Measurements from ENCODE around the gene ATP6V1G1.
A peak's percentile ranks its signal among the peaks of the same experiment; 100 is the strongest.
"Not testable (repeated sequence)": the region's sequence is repeated elsewhere in the genome, so short reads cannot be mapped to it uniquely, and the experiment has no call there.

ATP6V1G1 gene

DNA sequence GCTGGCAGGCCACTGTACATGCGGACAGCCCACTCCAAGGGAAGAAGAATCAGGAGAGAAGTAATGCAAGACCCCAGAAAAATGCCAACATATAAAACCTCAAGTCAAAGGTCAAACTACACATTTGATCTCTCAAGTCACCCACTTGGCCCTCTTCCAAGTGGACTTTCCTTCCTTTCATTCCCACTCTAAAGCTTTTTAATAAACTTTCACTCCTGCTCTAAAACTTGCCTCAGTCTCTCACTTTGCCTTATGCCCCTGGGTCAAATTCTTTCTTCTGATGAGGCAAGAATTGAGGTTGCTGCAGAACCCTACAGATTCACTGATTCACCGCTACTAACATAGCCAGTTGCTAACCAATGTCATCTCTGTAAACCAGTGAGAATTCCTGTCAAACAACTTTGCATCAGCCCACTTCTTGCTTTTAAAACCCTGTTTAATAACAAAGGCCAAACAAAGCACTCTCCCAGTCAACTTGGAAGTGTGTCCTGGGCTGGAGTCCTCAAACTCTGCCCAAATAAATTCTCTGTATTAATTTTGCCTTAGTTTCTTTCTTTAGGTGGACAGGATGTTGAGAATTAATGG is 6.9 kb upstream of the ATP6V1G1 start:
- no peak for DNase-seq (ENCODE audit: low spot score)

DNA sequence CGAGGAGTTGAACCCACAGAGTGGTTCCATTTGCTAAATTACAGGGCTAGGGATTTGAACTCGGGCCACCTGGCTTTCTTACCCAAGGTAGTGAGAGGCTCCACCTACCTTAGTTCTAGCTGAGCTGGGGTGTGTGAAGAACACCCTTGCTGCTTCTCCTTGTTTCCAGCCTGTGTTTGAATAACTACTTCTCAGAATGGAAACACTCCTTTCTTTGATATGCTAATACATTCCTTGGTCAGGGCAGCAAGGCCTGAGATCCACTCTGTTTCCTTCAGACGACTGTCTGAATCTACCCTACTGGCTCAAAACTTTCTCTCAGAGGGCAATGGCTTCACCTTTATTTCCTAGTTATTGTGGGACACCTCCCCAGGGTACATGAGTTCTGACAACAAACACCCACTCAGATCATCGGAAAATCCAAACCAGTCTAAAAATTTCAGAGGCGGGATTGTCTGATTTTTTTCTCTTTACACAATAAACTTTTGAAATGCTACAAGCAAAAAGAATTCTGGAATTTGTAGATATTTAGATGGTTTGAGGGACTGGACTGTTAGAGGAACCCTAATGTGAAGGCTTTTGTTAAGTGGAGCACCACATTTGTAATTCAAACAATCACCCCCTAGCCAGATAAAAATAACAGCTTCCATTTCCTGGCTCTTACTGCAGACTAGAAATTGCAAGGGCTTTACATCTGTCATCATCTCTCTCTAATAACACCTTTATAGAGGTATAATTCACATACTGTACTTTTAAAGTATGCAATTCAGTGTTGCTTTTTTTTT is 4.0 kb upstream of the ATP6V1G1 start:
- no peak for DNase-seq (ENCODE audit: low spot score)

DNA sequence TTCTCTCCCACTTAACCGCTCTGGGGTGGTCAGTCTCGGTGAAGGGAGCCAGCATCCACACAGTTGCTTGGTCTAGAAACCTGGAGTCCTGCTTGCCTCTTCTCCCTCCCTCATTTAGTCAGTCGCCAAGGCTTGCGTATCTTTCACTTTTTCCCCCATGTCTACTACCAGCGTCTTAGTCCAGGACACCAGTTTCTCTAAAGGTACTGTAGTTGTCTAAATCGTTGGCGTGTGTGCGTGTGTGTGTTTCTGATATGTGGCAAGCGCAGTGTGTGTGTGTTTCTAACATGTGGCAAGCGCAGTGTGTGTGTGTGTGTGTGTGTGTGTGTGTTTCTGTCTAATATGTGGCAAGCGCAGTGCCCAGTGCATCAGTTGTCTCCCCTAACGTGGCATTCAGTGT is 641 bp downstream of the ATP6V1G1 start:
- DNase-seq (ENCODE audit: low spot score) = no peak

DNA sequence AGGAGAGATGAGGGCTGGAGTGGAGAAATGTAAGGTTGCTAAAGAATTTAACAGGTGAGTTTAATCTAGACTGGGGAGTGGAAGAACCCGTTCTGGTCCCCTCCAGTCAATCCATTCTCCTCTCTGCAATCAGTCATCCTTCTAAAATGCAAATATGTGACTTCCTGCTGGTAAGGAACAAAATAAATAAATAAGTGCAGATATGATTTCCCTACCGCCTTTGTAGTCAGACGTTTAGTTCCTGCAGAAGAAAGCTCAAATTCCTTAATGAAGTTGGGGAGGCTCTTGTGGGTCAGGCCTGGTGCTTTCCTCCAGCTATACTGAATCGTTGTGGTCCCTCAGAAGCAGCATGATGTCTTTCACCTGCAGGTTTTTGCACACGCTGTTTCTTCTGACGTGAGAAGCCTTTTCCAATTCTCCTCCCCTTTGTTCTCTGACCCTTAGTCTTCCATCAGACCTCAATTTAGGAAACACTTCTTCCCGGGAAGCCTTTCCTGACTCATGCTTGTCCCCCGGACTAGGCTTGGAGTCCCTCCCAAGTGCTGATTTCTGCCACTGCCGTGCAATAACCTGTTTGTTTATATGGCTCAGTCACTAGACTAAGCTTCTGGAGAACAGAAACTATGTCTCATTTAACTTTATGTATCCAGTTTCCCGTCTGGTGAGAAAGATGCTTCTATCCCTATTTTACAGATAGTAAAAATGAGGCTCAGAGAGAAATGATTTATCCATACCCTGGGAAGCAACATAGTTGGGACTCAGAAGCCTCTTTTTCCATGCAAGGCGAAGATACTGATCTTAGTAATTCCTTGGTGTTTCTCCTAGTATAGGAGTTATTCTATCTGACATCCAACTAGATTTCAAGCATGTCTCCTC is 1.3 kb downstream of the ATP6V1G1 start:
- DNase-seq (ENCODE audit: low spot score) = no peak

DNA sequence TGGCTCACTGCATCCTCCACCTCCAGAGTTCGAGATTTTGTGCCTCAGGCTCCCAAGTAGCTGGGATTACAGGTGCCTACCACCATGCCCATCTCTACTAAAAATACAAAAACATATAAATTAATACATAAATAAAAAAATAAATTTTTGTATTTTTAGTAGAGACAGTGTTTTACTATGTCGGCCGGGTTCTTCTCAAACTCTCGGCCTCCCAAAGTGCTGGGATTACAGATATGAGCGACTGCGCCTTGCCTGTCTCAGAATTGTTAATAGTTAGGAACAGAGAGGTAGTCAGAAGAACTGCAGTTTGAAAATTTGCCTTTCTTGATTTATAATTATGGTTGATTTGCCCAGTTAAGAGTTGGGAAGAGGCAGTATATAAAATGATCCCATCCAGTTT is 2.8 kb downstream of the ATP6V1G1 start:
- no peak for DNase-seq (ENCODE audit: low spot score)

DNA sequence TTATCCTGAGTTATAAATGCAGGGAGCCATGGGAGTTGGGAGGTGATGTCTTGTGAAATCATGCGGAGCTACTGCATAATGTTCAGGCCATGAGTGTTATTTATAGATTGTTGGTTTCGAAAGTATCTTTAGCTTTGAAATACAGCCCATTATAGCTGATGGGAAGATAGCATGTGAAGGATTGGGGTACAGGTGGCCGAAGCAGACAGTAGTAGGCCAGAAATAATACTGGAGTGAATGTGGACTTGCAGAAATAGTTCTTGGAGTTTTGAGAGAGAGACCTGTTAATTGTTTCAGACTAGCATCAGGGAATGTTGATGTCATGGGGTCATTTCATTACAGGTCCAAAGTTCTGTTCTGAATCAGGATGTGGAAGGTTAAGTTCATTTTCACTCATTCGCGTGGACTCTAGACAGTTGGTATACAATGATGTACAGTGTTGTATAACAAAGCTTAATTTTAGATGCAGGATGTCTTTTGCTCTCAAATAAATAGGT is 3.8 kb downstream of the ATP6V1G1 start:
- DNase-seq (ENCODE audit: low spot score) = no peak

DNA sequence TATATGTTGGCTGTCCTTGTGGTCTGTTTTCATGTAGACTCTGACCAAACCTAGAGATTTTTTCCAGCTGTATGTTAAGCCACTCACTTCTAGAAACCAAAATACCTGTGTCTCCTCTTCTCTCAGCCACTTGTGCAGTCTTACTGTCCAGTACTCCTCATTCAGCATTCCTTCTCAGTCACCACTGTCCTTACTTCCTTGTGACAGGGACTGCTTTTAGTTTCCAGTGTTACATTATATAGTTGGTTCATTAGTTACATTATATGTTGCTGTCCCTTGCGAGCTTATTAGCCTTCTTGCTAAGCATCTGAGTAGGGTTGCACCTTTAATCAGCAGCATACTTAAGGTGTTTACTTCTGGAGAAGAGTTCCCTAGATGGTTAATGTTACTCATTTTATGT is 4.3 kb downstream of the ATP6V1G1 start:
- DNase-seq (ENCODE audit: low spot score) = no peak

DNA sequence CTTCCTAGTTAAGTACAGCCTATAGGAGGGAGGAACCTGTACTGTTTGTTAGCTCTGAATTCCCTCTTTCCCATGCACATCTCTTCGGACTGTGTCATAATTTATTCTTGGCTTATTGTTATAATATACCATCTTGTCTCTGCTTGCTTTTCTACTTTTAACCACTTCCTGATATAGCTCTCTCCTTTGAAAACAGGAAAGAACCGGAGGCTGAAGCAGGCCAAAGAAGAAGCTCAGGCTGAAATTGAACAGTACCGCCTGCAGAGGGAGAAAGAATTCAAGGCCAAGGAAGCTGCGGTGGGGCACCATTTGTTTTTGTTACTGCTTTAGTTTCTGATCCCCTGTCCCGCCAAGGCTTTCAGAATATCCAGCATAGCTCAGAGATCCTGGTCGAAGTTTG is 4.8 kb downstream of the ATP6V1G1 start:
- DNase-seq (ENCODE audit: low spot score) = no peak

DNA sequence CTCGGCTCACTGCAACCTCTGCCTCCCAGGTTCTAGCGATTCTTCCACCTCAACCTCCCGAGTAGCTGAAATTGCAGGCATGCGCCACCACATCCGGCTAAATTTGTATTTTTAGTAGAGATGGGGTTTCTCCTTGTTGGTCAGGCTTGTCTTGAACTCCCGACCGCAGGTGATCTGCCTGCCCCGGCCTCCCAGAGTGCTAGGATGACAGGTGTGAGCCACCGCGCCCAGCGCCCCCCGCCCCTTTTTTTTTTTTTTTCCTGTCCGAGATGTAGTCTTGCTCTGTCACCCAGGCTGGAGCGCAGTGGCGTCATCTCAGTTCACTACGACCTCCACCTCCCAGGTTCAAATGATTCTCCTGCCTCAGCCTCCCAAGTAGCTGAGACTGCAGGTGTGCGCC is 6.6 kb downstream of the ATP6V1G1 start:
- no peak for DNase-seq (ENCODE audit: low spot score)

DNA sequence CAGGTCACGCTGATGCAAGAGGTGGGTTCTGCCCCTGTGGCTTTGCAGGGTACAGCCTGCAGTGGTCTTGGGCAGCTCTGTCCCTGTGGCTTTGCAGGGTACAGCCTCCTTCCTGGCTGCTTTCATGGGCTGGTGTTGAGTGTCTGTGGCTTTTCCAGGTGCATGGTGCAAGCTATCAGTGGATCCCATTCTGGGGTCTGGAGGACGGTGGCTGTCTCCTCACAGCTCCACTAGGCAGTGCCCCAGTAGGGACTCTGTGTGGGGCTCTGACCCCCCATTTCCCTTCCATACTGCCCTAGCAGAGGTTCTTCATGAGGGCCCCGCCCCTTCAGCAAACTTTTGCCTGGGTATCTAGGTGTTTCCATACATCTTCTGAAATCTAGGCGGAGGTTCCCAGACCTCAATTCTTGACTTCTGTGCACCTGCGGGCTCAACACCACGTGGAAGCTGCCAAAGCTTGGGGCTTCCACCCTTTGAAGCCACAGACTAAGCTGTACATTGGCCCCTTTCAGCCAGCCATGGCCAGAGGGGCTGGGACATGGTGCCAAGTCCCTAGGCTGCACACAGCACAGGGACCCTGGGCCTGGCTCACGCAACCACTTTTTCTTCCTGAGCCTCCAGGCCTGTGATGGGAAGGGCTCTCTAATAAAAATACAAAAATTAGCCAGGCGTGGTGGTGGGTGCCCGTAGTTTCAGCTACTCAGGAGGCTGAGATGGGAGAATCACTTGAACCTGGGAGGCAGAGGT is 13.1 kb downstream of the ATP6V1G1 start:
- DNase-seq (ENCODE audit: low spot score) = not testable (repeated sequence)

DNA sequence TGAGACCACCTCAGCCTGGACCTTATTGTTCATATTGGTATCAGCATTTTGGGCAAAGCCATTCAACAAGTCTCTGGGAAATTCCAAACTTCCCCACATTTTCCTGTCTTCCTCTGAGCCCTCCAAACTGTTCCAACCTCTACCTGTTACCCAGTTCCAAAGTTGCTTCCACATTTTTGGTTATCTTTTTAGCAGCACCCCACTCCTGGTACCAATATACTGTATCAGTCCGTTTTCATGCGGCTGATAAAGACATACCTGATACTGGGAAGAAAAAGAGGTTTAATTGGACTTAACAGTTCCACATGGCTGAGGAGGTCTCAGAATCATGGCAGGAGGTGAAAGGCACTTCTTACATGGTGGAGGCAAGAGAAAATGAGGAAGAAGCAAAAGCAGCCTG is 14.2 kb downstream of the ATP6V1G1 start:
- not testable (repeated sequence) for DNase-seq (ENCODE audit: low spot score)

DNA sequence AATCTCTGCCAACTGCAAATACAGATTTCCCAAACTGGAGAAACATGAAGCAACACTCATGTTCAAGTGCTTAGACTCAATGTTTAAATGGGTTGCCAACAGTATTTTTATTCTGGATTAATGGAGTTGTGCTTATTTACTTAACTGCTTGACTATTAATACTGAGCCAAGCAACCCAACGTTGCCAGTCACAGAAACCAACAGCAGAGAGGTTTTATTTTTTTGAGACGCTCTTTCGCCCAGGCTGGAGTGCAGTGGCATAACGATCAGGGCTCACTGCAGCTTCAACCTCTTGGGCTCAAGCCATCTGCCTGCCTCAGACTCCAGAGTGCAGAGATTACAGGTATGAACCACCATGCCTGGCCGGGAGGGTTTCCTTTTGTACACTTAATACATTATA is 15.1 kb downstream of the ATP6V1G1 start:
- no peak for DNase-seq (ENCODE audit: low spot score)

DNA sequence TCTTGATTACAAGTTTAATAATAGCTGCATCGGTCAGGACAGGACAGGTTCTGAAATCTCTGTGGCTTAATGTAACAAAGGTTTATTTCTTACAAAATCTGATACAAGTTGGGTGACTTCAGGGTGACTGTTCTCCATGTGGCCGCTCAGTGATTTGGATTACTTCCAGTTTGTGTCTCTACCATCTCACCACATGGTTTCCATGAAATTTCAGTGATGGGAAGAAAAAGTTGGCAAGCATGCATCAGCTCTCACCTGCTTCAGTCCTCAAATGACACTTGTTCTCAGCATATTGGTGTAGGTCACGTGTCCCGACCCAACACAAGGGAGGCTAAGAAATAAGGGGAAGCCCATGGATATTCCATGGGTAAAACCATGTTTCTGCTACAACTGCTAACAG is 15.7 kb downstream of the ATP6V1G1 start:
- DNase-seq (ENCODE audit: low spot score) = no peak

DNA sequence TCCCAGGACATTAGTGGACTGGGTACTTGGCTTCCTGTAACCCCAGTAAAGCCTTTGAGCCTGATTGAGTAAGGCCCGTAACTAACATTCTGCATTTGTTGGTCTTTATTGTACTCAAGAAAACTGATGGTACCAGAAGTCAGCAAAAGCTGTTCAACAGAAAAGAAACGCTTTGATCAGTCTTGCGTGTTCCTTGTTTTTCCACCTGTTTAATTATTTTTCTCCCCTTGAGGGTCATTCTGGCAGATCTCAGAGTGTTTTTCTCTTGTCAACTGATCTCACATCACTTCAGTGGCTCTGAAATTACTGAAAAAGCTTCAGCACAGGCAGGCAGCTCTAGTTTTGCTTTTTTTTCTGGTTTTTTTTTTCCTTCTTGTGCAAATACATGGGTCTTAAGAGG is 17.4 kb downstream of the ATP6V1G1 start:
- DNase-seq (ENCODE audit: low spot score) = no peak

DNA sequence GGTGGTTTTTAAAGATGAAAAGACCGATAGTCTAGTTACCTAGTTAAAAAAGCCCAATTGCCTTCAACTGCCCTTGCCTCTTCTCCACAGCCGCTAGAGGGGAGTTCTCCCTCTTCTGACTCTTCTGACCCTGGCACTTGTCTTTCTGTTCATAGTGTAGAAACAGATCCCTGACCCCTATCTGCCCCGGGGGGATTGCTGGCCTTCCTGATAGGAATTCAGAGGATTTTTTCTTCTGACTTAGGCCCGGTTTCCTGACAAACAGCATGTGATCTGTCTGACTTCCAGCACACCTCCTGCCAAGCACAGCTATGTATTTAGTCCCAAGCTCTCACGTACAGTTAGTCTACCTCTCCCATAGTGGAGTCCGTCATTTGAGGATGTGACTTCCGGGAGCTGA is 18.5 kb downstream of the ATP6V1G1 start:
- DNase-seq (ENCODE audit: low spot score) = no peak

DNA sequence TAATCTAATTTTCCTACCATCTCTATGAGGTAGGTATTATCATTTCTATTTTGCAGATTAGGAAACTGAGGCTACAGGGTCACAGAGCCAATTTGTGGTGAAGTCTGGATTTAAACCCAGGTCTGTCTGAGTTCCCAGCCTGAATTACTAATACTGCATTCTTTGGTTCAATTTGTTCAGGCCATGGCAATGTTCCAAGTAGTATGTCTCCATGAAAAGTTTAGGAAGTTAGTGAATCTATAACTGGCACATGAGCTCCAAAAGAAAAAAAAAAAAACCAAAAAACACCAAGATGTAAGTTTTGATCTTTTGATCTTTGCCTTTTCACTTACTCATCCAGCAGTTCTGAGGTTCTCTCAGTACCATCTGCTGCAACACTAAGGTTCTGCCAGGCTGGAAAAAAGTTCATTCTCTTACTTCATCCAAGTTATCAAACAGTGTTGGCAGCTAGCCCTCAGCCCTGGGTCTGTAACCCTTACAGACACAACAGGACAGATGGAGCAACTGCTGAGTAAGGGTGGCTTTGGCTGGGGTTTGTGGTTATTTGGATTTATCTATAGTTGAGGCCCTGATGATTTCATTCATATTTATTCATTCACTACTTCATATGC is 19.1 kb downstream of the ATP6V1G1 start:
- DNase-seq (ENCODE audit: low spot score) = no peak

DNA sequence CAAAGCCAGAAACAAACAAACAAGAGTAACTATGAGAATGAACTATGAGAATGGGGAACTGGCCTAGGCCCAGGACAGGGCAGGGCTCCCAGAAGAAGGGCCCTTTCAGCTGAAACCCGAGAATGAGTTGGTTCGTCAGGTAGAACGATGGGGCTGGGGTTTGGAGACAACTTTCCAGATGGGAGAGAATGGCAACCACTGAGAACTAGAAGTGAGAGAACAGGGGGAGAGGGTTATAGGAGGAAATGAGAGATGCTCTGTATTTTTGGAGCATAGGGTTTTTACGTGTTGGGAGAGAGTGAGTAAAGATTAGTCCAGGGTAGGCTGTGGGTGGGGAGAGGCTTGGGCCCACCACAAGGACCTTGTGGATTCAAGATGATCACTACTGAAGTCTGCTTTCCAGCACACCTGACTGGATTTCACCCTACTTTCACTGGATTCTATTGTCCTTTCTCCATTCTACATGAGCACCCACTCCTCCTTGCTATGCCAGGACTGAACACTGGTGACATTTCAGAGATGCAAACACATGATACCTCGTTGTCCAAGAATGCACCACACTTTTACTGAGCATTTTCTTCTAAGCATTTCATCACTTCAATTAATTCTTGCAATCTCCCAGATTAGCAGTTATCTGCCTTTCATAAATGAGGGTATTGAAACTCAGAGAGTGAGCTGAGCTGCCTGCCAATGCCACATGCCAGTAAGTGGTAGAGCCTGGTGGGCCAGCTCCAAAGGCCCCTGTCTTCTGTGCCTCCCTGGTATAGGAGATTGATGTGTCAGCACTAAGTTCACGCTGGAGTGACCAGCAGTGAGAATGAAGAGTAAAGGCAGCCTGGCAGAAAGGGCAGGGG is 20.3 kb downstream of the ATP6V1G1 start:
- no peak for DNase-seq (ENCODE audit: low spot score)

DNA sequence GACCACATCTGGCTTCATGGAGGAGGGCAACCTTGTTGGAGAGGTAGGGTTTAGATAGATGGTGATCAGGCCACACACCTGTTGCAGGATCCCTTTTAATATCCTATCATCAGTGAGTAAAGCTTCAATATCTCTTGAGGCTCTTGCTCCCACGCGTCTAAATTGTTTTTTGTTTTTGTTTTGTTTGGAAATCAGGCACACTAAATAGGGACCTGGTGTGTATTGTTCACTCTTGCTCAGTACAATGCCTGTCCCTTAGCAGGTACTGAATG is 20.9 kb downstream of the ATP6V1G1 start:
- no peak for DNase-seq (ENCODE audit: low spot score)

DNA sequence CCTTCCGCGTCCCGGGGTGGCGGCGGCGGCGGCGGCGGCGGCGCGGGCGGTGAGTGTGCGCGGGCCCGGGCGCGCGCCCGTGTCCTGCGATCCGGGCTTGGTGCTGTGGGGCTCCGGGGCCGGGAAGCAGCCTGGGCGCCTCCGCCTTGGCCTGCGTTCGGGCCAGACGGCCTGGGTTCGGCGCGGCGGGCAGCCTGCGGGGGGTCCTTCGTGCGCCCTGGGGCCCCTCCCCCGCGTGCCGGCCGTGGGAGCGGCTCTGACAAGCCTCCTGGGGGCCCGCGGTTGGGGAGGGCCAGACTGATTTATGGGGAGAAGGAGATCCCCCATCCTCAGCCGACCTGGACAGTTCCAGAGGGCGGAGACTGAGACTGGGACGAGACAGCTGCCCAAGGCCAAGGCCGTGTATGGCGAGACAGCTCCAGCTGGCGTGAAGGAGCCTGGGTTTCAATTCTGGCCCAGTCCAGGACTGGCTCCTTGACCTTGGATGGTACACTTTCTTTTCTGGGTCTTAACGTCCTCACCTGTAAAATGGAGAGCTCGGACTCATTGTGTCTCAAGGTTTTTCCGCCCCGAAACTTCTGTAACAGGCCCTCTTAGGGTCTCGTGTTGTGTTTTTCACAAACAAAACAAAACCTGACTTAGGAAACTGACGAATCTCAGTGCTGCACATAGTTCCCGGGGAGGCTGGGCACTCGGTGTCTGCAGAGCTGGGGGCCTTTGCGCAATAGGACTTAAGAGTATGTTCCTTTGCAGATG is 24.1 kb downstream of the ATP6V1G1 start:
- DNase-seq (ENCODE audit: low spot score) = peak; percentile 40

DNA sequence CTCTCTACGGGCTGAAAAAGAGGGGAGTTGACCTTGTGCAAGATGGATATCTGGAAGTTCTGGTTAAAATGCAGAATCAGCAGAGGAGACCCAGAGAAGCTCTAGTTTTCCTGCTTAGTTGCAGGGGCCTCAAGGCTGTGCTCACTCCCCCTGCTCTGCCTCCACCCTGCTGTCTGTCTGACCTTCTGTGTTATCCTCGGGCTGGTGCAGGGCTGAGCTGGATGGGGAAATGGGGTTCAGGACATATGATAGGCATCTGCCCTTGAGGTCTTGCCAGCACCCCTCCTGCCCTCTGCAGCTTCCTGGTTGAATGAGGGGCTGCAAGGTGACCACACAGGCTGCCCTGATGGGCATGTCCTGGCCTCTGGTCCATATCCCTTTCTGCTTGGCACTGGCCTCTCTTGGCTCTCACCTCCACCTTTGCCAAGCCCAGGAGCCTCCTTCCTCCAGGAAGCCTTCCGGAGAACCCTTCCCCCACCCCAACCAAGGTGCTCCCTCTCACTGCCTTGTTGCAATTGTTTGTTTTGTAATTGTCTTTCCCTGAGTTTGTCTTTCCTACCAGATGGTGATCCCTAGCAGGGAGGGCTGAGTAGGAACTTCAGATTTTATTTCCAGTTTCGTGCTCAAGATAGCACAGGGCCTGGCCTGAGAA is 24.8 kb downstream of the ATP6V1G1 start:
- DNase-seq (ENCODE audit: low spot score) = no peak
